K562 (cell line): ENCODE measurements around the gene ATF7IP. TPM values are rescaled to one million over a fixed set of nuclear protein-coding genes. Genes with fewer than 3 reads are reported as not detected.

Source experiments
- polyA plus RNA-seq, 8 experiments: library from polyadenylated mRNA; depleted of rRNA in 4 of 8; stranded (reverse) in 5 of 8; unstranded in 3 of 8; fragments of >200 nt; fragmentation: Nextera tagmentation in 2 of 8; fragmentation: Illumina TruSeq in 1 of 8; extraction: Ambion mirVana in 2 of 8; extraction: Trizol in 1 of 8; gene quantifications; 2 replicates each; pipeline versions ENCODE4 v1.2.1 to v1.2.3, GENCODE V29; 2011 to 2014; ENCODE audit warnings: inconsistent platforms in 1 of 8, missing spikeins in 1 of 8
- total RNA-seq, 7 experiments: library from RNA; depleted of rRNA in 6 of 7; stranded (reverse); fragments of >200 nt in 6 of 7; fragmentation: Illumina TruSeq in 2 of 7; extraction: Trizol in 2 of 7; gene quantifications; 2 replicates each; pipeline versions ENCODE4 v1.2.1 to v1.2.3, GENCODE V29; 2011 to 2021; ENCODE audit warnings: low replicate concordance in 1 of 7
- TF ChIP-seq, protein P1 (sequence below), 2 experiments: fragments of 450-650 bp; formaldehyde crosslinking in 1 of 2; IDR thresholded peaks; 2 replicates each; pipeline versions ENCODE4 v1.4.0 to v1.6.1; 2014 to 2020; ENCODE audit warnings: mild to moderate bottlenecking in 2 of 2, borderline replicate concordance in 1 of 2, low read depth in 1 of 2

ATF7IP gene
- total and polyA plus RNA-seq, 9 of the 15 experiments (the other 6 are each of a cell fraction or from before 2014, with no cell fraction given) = 2.8 to 27.1 (median 11.0) TPM

DNA sequence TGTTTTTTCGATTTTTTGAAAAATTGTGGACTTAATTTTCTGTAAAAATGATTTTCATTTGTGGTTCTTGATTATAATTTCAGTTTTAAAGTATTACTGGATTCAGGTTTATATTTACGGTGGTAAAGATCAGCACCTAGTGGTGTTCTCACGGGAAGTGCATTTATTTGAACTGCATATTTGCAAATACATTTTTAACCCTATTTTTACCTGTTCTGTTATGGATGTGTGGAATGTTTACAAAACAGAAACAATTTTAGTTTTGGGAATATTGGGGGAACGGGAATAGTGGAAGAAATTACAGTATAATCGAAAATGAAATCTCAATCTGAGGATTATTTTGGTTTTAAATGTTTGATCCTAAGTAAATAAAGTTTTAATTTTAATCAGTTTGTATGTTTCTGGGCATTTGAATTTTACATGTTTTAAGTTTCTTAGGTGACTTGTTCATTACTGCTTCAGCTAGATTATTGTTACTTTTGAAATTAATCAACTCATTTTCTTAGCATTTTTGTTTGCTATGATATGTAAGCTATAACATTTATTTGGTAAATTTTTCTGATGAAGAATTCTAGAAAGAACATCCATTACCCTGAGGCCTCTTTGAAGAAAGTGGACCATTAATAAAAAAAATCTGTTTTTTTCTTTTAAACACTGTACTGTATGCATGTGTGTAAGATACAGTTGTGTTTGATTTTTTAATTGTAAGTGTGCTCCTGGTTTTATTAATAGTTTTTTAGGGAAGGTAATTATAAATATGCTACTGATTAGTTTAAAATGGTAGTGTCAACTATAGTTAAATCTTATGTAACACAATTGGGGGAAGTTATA, 942 bp downstream of the ATF7IP start (continued):
- TF ChIP-seq, protein P1, sequence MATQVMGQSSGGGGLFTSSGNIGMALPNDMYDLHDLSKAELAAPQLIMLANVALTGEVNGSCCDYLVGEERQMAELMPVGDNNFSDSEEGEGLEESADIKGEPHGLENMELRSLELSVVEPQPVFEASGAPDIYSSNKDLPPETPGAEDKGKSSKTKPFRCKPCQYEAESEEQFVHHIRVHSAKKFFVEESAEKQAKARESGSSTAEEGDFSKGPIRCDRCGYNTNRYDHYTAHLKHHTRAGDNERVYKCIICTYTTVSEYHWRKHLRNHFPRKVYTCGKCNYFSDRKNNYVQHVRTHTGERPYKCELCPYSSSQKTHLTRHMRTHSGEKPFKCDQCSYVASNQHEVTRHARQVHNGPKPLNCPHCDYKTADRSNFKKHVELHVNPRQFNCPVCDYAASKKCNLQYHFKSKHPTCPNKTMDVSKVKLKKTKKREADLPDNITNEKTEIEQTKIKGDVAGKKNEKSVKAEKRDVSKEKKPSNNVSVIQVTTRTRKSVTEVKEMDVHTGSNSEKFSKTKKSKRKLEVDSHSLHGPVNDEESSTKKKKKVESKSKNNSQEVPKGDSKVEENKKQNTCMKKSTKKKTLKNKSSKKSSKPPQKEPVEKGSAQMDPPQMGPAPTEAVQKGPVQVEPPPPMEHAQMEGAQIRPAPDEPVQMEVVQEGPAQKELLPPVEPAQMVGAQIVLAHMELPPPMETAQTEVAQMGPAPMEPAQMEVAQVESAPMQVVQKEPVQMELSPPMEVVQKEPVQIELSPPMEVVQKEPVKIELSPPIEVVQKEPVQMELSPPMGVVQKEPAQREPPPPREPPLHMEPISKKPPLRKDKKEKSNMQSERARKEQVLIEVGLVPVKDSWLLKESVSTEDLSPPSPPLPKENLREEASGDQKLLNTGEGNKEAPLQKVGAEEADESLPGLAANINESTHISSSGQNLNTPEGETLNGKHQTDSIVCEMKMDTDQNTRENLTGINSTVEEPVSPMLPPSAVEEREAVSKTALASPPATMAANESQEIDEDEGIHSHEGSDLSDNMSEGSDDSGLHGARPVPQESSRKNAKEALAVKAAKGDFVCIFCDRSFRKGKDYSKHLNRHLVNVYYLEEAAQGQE (IDR thresholded peaks at IDR 0.05; ENCODE audit: borderline replicate concordance) = peak; percentile 7; the same call in 1 of the 2 replicates
- TF ChIP-seq, protein P1 (CRISPR knock-in tag; IDR thresholded peaks at IDR 0.05; ENCODE audit: low read depth) = no peak
